ENCODE results near the gene RIPK4. TPM values are rescaled to one million over a fixed set of nuclear protein-coding genes. Genes with fewer than 3 reads are reported as not detected.
A peak's percentile ranks its signal among the peaks of the same experiment; 100 is the strongest.

RIPK4 gene
- total and polyA plus RNA-seq, 2 of the 13 experiments (the other 11 are each of a cell fraction or from before 2014, with no cell fraction given) = 3.1 to 4.9 TPM

DNA sequence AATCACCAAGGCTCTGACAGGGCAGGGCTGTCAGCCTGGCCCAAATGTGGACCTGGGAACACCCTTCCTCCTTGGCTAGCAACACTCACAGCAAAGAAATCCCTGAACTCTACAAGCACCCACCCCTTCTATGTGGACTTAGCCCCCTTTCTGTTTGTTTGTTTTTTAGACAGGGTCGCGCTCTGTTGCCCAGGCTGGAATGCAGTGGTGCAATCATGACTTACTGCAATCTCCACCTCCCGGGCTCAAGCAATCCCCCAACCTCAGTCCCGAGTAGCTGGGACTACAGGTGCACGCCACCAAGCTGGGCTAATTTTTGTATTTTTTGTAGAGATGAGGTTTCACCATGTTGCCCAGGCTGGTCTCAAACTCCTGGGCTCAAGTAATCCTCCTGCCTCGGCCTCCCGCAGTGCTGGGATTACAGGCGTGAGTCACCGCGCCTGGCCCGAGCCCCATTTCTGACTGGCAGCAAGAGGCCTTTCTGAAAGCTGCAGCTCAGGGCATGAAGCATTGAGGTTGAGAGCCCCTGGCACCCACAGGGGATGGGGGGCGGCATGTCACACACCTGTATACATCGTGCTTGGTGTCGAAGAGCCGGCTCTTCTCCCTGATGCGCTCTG is 16.2 kb downstream of the RIPK4 start (continued):
- TF ChIP-seq NFRKB (IDR thresholded peaks at IDR 0.05) = no peak
- TF ChIP-seq, protein P1, sequence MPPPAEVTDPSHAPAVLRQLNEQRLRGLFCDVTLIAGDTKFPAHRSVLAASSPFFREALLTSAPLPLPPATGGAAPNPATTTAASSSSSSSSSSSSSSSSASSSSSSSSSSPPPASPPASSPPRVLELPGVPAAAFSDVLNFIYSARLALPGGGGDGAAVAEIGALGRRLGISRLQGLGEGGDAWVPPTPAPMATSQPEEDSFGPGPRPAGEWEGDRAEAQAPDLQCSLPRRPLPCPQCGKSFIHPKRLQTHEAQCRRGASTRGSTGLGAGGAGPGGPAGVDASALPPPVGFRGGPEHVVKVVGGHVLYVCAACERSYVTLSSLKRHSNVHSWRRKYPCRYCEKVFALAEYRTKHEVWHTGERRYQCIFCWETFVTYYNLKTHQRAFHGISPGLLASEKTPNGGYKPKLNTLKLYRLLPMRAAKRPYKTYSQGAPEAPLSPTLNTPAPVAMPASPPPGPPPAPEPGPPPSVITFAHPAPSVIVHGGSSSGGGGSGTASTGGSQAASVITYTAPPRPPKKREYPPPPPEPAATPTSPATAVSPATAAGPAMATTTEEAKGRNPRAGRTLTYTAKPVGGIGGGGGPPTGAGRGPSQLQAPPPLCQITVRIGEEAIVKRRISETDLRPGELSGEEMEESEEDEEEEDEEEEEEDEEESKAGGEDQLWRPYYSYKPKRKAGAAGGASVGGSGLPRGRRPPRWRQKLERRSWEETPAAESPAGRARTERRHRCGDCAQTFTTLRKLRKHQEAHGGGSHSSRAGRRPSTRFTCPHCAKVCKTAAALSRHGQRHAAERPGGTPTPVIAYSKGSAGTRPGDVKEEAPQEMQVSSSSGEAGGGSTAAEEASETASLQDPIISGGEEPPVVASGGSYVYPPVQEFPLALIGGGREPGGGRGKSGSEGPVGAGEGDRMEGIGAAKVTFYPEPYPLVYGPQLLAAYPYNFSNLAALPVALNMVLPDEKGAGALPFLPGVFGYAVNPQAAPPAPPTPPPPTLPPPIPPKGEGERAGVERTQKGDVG (CRISPR knock-in tag; IDR thresholded peaks at IDR 0.05; ENCODE audit: borderline replicate concordance) = no peak
- no peak for TF ChIP-seq MBNL3 (CRISPR knock-in tag; conservative IDR thresholded peaks at IDR 0.05)
- TF ChIP-seq, protein P2, sequence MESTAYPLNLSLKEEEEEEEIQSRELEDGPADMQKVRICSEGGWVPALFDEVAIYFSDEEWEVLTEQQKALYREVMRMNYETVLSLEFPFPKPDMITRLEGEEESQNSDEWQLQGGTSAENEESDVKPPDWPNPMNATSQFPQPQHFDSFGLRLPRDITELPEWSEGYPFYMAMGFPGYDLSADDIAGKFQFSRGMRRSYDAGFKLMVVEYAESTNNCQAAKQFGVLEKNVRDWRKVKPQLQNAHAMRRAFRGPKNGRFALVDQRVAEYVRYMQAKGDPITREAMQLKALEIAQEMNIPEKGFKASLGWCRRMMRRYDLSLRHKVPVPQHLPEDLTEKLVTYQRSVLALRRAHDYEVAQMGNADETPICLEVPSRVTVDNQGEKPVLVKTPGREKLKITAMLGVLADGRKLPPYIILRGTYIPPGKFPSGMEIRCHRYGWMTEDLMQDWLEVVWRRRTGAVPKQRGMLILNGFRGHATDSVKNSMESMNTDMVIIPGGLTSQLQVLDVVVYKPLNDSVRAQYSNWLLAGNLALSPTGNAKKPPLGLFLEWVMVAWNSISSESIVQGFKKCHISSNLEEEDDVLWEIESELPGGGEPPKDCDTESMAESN (CRISPR knock-in tag; conservative IDR thresholded peaks at IDR 0.05) = no peak
- TF ChIP-seq, protein P3, sequence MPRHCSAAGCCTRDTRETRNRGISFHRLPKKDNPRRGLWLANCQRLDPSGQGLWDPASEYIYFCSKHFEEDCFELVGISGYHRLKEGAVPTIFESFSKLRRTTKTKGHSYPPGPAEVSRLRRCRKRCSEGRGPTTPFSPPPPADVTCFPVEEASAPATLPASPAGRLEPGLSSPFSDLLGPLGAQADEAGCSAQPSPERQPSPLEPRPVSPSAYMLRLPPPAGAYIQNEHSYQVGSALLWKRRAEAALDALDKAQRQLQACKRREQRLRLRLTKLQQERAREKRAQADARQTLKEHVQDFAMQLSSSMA (CRISPR knock-in tag; IDR thresholded peaks at IDR 0.05) = no peak
- TF ChIP-seq AHR (CRISPR knock-in tag; IDR thresholded peaks at IDR 0.05) = no peak
- TF ChIP-seq, protein P4, sequence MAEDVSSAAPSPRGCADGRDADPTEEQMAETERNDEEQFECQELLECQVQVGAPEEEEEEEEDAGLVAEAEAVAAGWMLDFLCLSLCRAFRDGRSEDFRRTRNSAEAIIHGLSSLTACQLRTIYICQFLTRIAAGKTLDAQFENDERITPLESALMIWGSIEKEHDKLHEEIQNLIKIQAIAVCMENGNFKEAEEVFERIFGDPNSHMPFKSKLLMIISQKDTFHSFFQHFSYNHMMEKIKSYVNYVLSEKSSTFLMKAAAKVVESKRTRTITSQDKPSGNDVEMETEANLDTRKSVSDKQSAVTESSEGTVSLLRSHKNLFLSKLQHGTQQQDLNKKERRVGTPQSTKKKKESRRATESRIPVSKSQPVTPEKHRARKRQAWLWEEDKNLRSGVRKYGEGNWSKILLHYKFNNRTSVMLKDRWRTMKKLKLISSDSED (CRISPR knock-in tag; IDR thresholded peaks at IDR 0.05) = no peak
- no peak for TF ChIP-seq ZSCAN20 (CRISPR knock-in tag; IDR thresholded peaks at IDR 0.05; ENCODE audit: borderline replicate concordance)
- TF ChIP-seq, protein P5, sequence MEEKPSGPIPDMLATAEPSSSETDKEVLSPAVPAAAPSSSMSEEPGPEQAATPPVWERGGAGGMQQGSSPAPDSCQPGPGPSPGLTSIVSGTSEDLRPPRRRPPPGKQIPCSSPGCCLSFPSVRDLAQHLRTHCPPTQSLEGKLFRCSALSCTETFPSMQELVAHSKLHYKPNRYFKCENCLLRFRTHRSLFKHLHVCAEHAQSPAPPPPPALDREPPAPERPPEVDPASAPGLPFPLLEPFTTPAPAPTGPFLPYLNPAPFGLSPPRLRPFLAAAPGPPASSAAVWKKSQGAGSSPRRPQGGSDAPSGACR (CRISPR knock-in tag; IDR thresholded peaks at IDR 0.05) = 0 out of 2 replicates have a peak, but pooled peaks have one; percentile 66
- TF ChIP-seq, protein P6, sequence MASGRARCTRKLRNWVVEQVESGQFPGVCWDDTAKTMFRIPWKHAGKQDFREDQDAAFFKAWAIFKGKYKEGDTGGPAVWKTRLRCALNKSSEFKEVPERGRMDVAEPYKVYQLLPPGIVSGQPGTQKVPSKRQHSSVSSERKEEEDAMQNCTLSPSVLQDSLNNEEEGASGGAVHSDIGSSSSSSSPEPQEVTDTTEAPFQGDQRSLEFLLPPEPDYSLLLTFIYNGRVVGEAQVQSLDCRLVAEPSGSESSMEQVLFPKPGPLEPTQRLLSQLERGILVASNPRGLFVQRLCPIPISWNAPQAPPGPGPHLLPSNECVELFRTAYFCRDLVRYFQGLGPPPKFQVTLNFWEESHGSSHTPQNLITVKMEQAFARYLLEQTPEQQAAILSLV (CRISPR knock-in tag; IDR thresholded peaks at IDR 0.05; ENCODE audit: borderline replicate concordance) = no peak
- TF ChIP-seq, protein P7, sequence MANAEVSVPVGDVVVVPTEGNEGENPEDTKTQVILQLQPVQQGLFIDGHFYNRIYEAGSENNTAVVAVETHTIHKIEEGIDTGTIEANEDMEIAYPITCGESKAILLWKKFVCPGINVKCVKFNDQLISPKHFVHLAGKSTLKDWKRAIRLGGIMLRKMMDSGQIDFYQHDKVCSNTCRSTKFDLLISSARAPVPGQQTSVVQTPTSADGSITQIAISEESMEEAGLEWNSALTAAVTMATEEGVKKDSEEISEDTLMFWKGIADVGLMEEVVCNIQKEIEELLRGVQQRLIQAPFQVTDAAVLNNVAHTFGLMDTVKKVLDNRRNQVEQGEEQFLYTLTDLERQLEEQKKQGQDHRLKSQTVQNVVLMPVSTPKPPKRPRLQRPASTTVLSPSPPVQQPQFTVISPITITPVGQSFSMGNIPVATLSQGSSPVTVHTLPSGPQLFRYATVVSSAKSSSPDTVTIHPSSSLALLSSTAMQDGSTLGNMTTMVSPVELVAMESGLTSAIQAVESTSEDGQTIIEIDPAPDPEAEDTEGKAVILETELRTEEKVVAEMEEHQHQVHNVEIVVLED (CRISPR knock-in tag; IDR thresholded peaks at IDR 0.05; ENCODE audit: borderline replicate concordance) = no peak
- no peak for TF ChIP-seq ZNF383 (CRISPR knock-in tag; IDR thresholded peaks at IDR 0.05; ENCODE audit: borderline replicate concordance)
- TF ChIP-seq, protein P8, sequence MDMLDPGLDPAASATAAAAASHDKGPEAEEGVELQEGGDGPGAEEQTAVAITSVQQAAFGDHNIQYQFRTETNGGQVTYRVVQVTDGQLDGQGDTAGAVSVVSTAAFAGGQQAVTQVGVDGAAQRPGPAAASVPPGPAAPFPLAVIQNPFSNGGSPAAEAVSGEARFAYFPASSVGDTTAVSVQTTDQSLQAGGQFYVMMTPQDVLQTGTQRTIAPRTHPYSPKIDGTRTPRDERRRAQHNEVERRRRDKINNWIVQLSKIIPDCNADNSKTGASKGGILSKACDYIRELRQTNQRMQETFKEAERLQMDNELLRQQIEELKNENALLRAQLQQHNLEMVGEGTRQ (IDR thresholded peaks at IDR 0.05; ENCODE audit: low read depth, low read length) = no peak
- TF ChIP-seq, protein P8 (CRISPR knock-in tag; IDR thresholded peaks at IDR 0.05; ENCODE audit: borderline replicate concordance) = no peak
- no peak for TF ChIP-seq RFX5 (IDR thresholded peaks at IDR 0.05; ENCODE audit: low read depth, low read length)
